Breast epithelium (tissue), 4 donors: ENCODE measurements around the gene NCBP3. TPM values are rescaled to one million over a fixed set of nuclear protein-coding genes. Genes with fewer than 3 reads are reported as not detected.

Experiments
- DNase-seq, 2 donors: peaks; one replicate each; pipeline ENCODE4 v3.0.0-alpha.2; 2019; ENCODE audit warnings: low spot score in 2 of 2
- H3K27ac ChIP-seq, 2 donors: fragments of 200-600 bp; sonication (generic) in 1 of 2; one replicate each; pipeline ENCODE4 v1.5.1; 2016 to 2019; ENCODE audit warnings: mild to moderate bottlenecking in 1 of 2
- H3K27me3 ChIP-seq, 2 donors: fragments of 200-600 bp; sonication (generic) in 1 of 2; one replicate each; pipeline versions ENCODE4 v1.5.1 to v1.6.0; 2017 to 2019; ENCODE audit warnings: control low read depth in 1 of 2, mild to moderate bottlenecking in 1 of 2
- H3K36me3 ChIP-seq: fragments of 200-600 bp; one replicate; pipeline ENCODE4 v1.5.1; 2019
- H3K4me1 ChIP-seq, 2 donors: fragments of 200-600 bp; sonication (generic); one replicate each; pipeline ENCODE4 v1.5.1; 2016 to 2019; ENCODE audit warnings: control low read depth in 1 of 2
- H3K4me3 ChIP-seq, 3 donors: fragments of 200-600 bp; sonication (generic); 1 replicate in 2 of 3; 2 replicates in 1 of 3; pipeline ENCODE4 v1.5.1; 2016 to 2019; ENCODE audit warnings: mild to moderate bottlenecking in 3 of 3, moderate library complexity in 2 of 3
- H3K9me3 ChIP-seq, 2 donors: fragments of 200-600 bp; sonication (generic) in 1 of 2; one replicate each; pipeline ENCODE4 v1.5.1; 2016 to 2019; ENCODE audit warnings: control low read depth in 1 of 2
- CTCF ChIP-seq, 3 donors: fragments of 450-650 bp; IDR thresholded peaks; one replicate each; pipeline ENCODE4 v1.5.1; 2016 to 2017; ENCODE audit warnings: antibody characterized with exemption in 3 of 3, mild to moderate bottlenecking in 3 of 3, moderate library complexity in 3 of 3
- POLR2A ChIP-seq: fragments of 450-650 bp; IDR thresholded peaks from one replicate; pipeline ENCODE4 v1.6.1; 2016; ENCODE audit warnings: antibody characterized with exemption, mild to moderate bottlenecking, moderate library complexity
- POLR2AphosphoS5 ChIP-seq, 3 donors: sonication (generic); formaldehyde crosslinking; IDR thresholded peaks; one replicate each; pipeline ENCODE4 v1.6.1; 2017; ENCODE audit warnings: antibody characterized with exemption in 3 of 3
- intact Hi-C: fragments of 100-400 bp; cut with DNase I; formaldehyde crosslinking; loops from one replicate; pipeline ENCODE4 v1.15.1; 2023; ENCODE audit warnings: low total_unique reads
- total RNA-seq, 3 donors: library from RNA; depleted of rRNA; stranded (reverse); fragments of >200 nt; gene quantifications; one replicate each; pipeline ENCODE4 v1.1.0, GENCODE V29; 2016

The NCBP3 gene
- total RNA-seq, 3 donors from 2014 or later, result 21.6 to 34.1 (median 25.9) TPM

GRCh38 chr17:3865176-3865575 is 19.1 kb upstream of the NCBP3 start:
- TF ChIP-seq POLR2A, result no peak
- no peak for TF ChIP-seq POLR2AphosphoS5 (IDR thresholded peaks at IDR 0.05)
- no peak for TF ChIP-seq CTCF (IDR thresholded peaks at IDR 0.05)
- H3K27ac ChIP-seq, result no peak overlapping the region
- no peak for DNase-seq
- intact Hi-C loops, result no loop called here
- no peaks in the 10 kb centered on the region for H3K9me3 ChIP-seq
- H3K4me1 ChIP-seq, result no peaks in the 10 kb centered on the region
- no peak overlapping the region for H3K4me3 ChIP-seq
- H3K27me3 ChIP-seq, result no peaks in the 10 kb centered on the region
- no peaks in the 10 kb centered on the region for H3K36me3 ChIP-seq

GRCh38 chr17:3864534-3864933 is 18.5 kb upstream of the NCBP3 start:
- no peak for TF ChIP-seq POLR2AphosphoS5 (IDR thresholded peaks at IDR 0.05)
- no peak for TF ChIP-seq POLR2A
- no peak for TF ChIP-seq CTCF (IDR thresholded peaks at IDR 0.05)
- Histone ChIP-seq H3K36me3 (no peaks in the 10 kb centered on the region), H3K9me3 (no peaks in the 10 kb centered on the region), H3K4me1 (no peaks in the 10 kb centered on the region), H3K4me3 (no peak overlapping the region), H3K27ac (no peak overlapping the region), H3K27me3 (no peaks in the 10 kb centered on the region)
- intact Hi-C loops, result no loop called here
- DNase-seq, result no peak

- no peak overlapping the region for H3K4me3 ChIP-seq
- H3K27me3 ChIP-seq, result no peaks in the 10 kb centered on the region
- TF ChIP-seq POLR2AphosphoS5 (IDR thresholded peaks at IDR 0.05) (no peak), POLR2A (no peak), CTCF (IDR thresholded peaks at IDR 0.05) (no peak)
- no peaks in the 10 kb centered on the region for H3K9me3 ChIP-seq
- H3K36me3 ChIP-seq, result no peaks in the 10 kb centered on the region
- DNase-seq, result no peak
- intact Hi-C loops, result no loop called here
- H3K27ac ChIP-seq, result no peak overlapping the region
- no peaks in the 10 kb centered on the region for H3K4me1 ChIP-seq
Measured at GRCh38 chr17:3861761-3862681, 16.0 kb upstream of the NCBP3 start.

GRCh38 chr17:3860939-3861700 is 15.1 kb upstream of the NCBP3 start:
- Histone ChIP-seq H3K27me3 (no peaks in the 10 kb centered on the region), H3K36me3 (no peaks in the 10 kb centered on the region), H3K4me1 (no peaks in the 10 kb centered on the region), H3K4me3 (no peak overlapping the region), H3K27ac (no peak overlapping the region), H3K9me3 (no peaks in the 10 kb centered on the region)
- intact Hi-C loops, result no loop called here
- DNase-seq, result no peak
- no peak for TF ChIP-seq CTCF (IDR thresholded peaks at IDR 0.05)
- no peak for TF ChIP-seq POLR2AphosphoS5 (IDR thresholded peaks at IDR 0.05)
- TF ChIP-seq POLR2A, result no peak

GRCh38 chr17:3859940-3860339 is 13.9 kb upstream of the NCBP3 start:
- intact Hi-C loops, result loop anchor here (10.0 kb wide), 1 partner anchor 805 kb away; no protein-coding TSS in a partner anchor
- no peaks in the 10 kb centered on the region for H3K27me3 ChIP-seq
- TF ChIP-seq CTCF (IDR thresholded peaks at IDR 0.05) (no peak), POLR2AphosphoS5 (IDR thresholded peaks at IDR 0.05) (no peak), POLR2A (no peak)
- H3K27ac ChIP-seq, result no peak overlapping the region
- H3K9me3 ChIP-seq, result no peaks in the 10 kb centered on the region
- no peak overlapping the region for H3K4me3 ChIP-seq
- no peak for DNase-seq
- no peaks in the 10 kb centered on the region for H3K36me3 ChIP-seq
- H3K4me1 ChIP-seq, result no peaks in the 10 kb centered on the region
